GM15510 (cell line): ENCODE results near the gene B4GALT3.
A peak's percentile ranks its signal among the peaks of the same experiment; 100 is the strongest.

Experiments used
- POLR2A ChIP-seq: IDR thresholded peaks from 3 replicates; pipeline ENCODE4 v1.6.1; 2011; ENCODE audit warnings: borderline replicate concordance; ENCODE audit not compliant: insufficient read length; ENCODE audit errors: extremely low read depth

The B4GALT3 gene

GRCh38 chr1:161162806-161163205, 14.5 kb downstream of the B4GALT3 start:
- no peak for TF ChIP-seq POLR2A

- no peak for TF ChIP-seq POLR2A
These were observed 15.3 kb downstream of the B4GALT3 start for GRCh38 chr1:161162052-161162451.

- TF ChIP-seq POLR2A, result no peak
These were observed 15.7 kb downstream of the B4GALT3 start for GRCh38 chr1:161161652-161162051.

GRCh38 chr1:161160671-161161145, 16.6 kb downstream of the B4GALT3 start:
- no peak for TF ChIP-seq POLR2A

GRCh38 chr1:161159913-161160243, 17.4 kb downstream of the B4GALT3 start:
- TF ChIP-seq POLR2A, result no peak

GRCh38 chr1:161159087-161159912, 18.0 kb downstream of the B4GALT3 start, which contains the start of gene USP21:
TSS of gene USP21 (plus strand) at chr1:161159500. CDS start at chr1:161160641, 1,141 bp downstream.
- TF ChIP-seq POLR2A, result peak; percentile 88

- TF ChIP-seq POLR2A, result no peak
These were observed 18.8 kb downstream of the B4GALT3 start for GRCh38 chr1:161158316-161159010.

- no peak for TF ChIP-seq POLR2A
These were observed 19.4 kb downstream of the B4GALT3 start for GRCh38 chr1:161157867-161158266.

- peak; percentile 86 for TF ChIP-seq POLR2A
These were observed 23.5 kb downstream of the B4GALT3 start, which contains the start of gene UFC1 for GRCh38 chr1:161153682-161154337. TSS of gene UFC1 (plus strand) at chr1:161153978. CDS start at chr1:161153998, 20 bp downstream.

- no peak for TF ChIP-seq POLR2A
These were observed 24.1 kb downstream of the B4GALT3 start for GRCh38 chr1:161153176-161153575.

GRCh38 chr1:161145832-161146231, 31.5 kb downstream of the B4GALT3 start:
- no peak for TF ChIP-seq POLR2A

- TF ChIP-seq POLR2A, result no peak
These were observed 36.4 kb downstream of the B4GALT3 start for GRCh38 chr1:161140755-161141400.

GRCh38 chr1:161139766-161140165, 37.5 kb downstream of the B4GALT3 start:
- TF ChIP-seq POLR2A, result no peak

GRCh38 chr1:161138431-161138830, 38.9 kb downstream of the B4GALT3 start:
- no peak for TF ChIP-seq POLR2A

GRCh38 chr1:161137881-161138280, 39.4 kb downstream of the B4GALT3 start:
- no peak for TF ChIP-seq POLR2A

GRCh38 chr1:161133220-161133740, 44.0 kb downstream of the B4GALT3 start:
- no peak for TF ChIP-seq POLR2A
